ENCODE results near the gene EEF1G.
"Not testable (repeated sequence)": the region's sequence is repeated elsewhere in the genome, so short reads cannot be mapped to it uniquely, and the experiment has no call there.

EEF1G gene

GRCh38 chr11:62603776-62604299, 30.1 kb upstream of the EEF1G start:
- DNase-seq (no peak), ATAC-seq (no peak)

DNA sequence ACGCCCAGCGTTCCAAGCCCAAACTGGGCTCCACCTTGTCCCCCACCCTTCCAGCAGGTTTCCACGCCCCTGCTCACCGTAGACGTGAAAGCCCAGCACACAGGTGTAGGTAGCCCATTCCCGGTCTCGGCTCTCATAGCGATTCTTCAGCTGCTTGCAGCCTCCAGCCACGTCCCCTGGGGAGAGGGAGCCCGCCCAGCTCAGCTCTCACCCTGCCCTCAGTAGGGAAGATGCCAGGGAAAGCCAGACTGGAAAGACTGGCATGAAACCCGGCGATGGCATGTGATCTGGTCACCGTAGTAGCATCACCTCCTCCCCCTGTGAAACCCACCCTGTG, 29.3 kb upstream of the EEF1G start:
- ATAC-seq (no peak), DNase-seq (no peak)

- DNase-seq = no peak
- no peak for ATAC-seq
These were observed 28.7 kb upstream of the EEF1G start for GRCh38 chr11:62602141-62603071.

GRCh38 chr11:62601372-62602140, 27.9 kb upstream of the EEF1G start, which contains the start of gene MTA2:
Gene MTA2 (minus strand): TSS chr11:62601865. CDS start chr11:62601450, 415 bp downstream.
- ATAC-seq (peak; percentile 86), DNase-seq (peak; percentile 100)

DNA sequence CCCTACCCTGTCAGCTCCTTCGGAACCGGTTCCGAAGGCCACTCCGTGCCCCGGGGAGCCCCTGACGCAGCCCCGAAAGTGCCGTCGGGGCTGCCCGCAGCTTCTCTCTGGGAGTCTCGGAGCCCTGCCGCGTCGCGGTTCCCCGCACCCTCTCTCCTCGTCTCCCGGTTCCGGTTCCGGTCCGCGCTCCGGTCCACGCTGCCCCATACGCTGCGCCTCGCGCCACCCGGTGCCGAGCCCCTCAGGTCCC, 27.4 kb upstream of the EEF1G start:
- ATAC-seq = peak; percentile 6
- peak; percentile 70 for DNase-seq

GRCh38 chr11:62600367-62601121, 26.9 kb upstream of the EEF1G start:
- DNase-seq (no peak), ATAC-seq (no peak)

- DNase-seq (peak; percentile 33), ATAC-seq (no peak)
These were observed 26.2 kb upstream of the EEF1G start for GRCh38 chr11:62599901-62600300.

GRCh38 chr11:62599069-62599696, 25.5 kb upstream of the EEF1G start:
- ATAC-seq (peak; percentile 75), DNase-seq (peak; percentile 96)

DNA sequence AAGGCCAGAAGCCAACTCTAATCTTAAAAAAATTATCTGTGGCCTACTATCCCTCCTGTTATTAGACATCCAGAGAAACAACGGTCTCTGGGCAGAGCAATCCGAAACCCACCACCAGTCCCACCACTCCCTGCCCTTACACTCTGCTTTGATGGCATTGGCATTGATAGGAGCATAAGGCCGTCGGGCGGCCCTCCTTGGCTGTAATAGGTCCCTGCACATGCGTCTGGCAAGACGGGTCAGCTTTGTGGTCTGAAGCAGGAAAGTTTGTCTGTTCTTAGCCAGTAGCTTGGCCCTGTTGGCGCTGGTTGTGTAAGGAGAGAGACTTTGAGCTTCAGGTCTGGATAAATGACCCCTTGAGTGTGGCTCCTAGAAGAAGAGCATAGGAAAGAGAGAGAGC, 21.4 kb upstream of the EEF1G start:
- DNase-seq = no peak
- no peak for ATAC-seq

- ATAC-seq (no peak), DNase-seq (peak; percentile 80)
These were observed 19.8 kb upstream of the EEF1G start for GRCh38 chr11:62593434-62594044.

GRCh38 chr11:62592989-62593421, 19.3 kb upstream of the EEF1G start:
- ATAC-seq = no peak
- no peak for DNase-seq

DNA sequence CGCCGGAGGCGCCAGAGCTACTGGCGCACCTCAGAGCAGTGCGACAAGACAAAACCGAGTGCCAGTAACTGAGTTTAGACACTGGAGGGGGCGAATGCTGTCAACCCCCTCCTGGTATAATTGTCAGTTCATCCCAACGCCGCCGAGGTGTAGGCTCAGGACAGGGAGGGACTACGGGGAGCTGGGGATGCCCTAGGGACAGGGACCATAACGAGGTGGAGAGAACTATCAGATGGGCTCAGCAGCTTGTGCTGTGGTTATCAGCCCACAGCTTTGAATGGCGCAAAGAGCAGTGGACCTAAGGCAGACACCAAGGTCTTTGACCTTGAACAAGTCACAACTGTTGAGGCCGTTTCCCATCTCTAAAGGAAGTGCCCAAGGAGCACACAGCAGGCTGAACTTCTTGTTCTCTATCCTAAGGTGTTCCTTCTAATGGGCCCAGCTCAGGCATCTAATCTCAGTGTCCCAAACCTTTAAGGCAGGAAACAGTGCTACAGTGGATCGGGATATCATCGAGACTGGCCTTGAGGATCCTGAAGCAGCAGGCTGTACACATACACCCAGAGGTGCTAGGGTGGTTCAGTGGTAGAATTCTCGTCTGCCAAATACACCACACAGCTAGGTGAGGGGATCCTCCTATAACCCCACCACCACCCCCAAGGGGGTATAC, 18.6 kb upstream of the EEF1G start:
- DNase-seq = no peak
- ATAC-seq = no peak

DNA sequence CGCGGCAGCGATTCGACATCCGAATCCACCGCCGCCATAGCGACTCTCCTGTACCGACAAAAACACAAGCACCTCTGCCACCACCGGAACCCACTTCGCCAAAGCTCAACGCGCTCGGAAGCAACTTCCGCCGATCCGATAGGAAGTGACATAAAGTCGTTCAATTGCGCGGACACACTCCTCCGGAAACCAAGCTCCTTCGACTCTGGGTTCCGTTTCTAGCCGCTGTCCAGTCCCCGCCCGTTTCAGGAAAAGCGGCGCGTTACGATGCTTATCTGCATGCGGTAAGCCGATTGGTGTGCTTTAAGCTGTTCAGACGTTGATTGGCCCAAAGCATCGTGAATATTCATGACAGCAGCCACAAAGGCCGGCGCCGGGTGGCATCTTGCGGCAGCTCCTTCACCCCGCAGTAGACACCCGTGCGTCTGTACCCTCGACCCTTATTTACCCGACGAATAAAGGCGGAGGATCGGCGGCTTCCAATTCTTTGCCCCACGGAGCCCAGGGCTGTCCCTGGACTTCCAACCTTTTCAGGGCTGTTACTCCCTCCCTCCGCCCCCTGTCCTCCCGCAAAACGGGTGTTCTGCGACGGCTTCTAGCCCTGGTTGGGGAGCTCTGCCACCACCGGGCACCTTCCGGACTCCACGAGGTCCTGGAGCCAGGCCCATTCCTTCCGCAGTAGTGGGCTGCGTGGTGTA, 17.9 kb upstream of the EEF1G start, which contains the start of gene TUT1:
Gene TUT1, minus strand, starts transcription at position 76 of the 698 bp plus-strand sequence. Its CDS starts 38 bp downstream, at position 38.
- DNase-seq = peak; percentile 94
- ATAC-seq = peak; percentile 93

- DNase-seq (peak; percentile 42), ATAC-seq (no peak)
These were observed 15.4 kb upstream of the EEF1G start for GRCh38 chr11:62588966-62589637.

GRCh38 chr11:62585356-62585755, 11.7 kb upstream of the EEF1G start:
- not testable (repeated sequence) for ATAC-seq

GRCh38 chr11:62581735-62582134, 8.0 kb upstream of the EEF1G start:
- ATAC-seq, DNase-seq: not testable (repeated sequence)

More at GRCh38 chr11:62585356-62585755, 11.7 kb upstream of the EEF1G start:
- not testable (repeated sequence) for DNase-seq

- no peak for ATAC-seq
These were observed 7.4 kb upstream of the EEF1G start for GRCh38 chr11:62580959-62581715.

DNA sequence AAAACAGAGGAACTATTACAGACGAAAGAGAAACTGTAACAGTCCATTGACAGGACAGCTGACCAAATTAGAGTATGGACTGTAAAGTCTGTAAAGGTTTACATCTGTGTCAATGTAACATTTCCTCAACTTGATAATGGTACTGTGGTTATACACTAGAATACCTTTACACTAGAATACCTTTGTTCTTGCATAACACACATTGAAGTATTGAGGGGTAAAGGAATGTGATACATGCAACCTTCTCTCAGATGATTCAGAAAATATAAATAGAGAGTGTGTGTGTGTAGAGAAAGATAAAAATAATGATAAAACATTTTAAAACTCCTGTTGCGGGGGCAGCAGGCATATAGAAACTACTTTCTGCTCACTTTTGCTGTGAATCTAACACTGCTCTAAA, 5.6 kb upstream of the EEF1G start:
- ATAC-seq (no peak), DNase-seq (no peak)

More at GRCh38 chr11:62580959-62581715, 7.4 kb upstream of the EEF1G start:
- no peak for DNase-seq

DNA sequence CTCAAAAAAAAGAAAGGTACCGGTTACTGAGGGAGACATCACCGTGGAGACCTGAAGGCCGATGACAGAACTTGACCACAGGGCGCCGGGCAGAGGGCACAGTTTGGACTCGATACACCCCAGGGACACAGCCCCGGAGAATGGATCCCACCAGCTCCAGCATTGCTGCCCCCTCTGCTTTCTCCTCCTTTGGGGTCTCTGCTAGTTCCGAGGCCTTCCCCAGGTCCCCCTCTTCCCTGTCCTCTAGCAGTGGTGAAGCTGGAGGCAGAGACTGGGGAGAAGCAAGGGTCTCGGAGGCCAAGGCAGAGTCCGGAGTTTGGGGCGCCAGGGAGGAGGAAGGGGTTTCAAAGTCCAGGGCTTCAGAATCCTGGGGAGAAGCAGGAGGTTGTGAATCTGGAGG, 4.8 kb upstream of the EEF1G start:
- DNase-seq (no peak), ATAC-seq (no peak)

Measured in stimulated activated naive CD8-positive, alpha-beta T cell treated with anti-CD3 and anti-CD28 coated beads, Interleukin-15, Interleukin-2, amounts not matched to agents 100 U/mL and 50 U/mL, for 24 hours (primary cell).